H9 (cell line): ENCODE results near the gene NCS1. TPM values are rescaled to one million over a fixed set of nuclear protein-coding genes. Genes with fewer than 3 reads are reported as not detected.

ENCODE experiments used
- DNase-seq: peaks from one replicate; pipeline ENCODE4 v3.0.0-alpha.2; 2017
- H2AFZ ChIP-seq: one replicate; pipeline ENCODE4 v1.6.1; 2013; ENCODE audit warnings: mild to moderate bottlenecking, low read length, control low read depth, moderate library complexity
- H2AK5ac ChIP-seq: 2 replicates; pipeline ENCODE4 v1.6.1; 2013; ENCODE audit warnings: low read length, control low read depth, mixed read lengths; ENCODE audit not compliant: insufficient read length
- H2BK120ac ChIP-seq: one replicate; pipeline ENCODE4 v1.6.1; 2013; ENCODE audit warnings: low read depth, mild to moderate bottlenecking, low read length, control low read depth, inconsistent platforms; ENCODE audit not compliant: poor library complexity, severe bottlenecking
- H2BK12ac ChIP-seq: 2 replicates; pipeline ENCODE4 v1.6.1; 2013; ENCODE audit warnings: low read length, control low read depth, mixed read lengths, low read depth; ENCODE audit not compliant: insufficient read length
- H2BK15ac ChIP-seq: 2 replicates; pipeline ENCODE4 v1.6.1; 2013; ENCODE audit warnings: low read depth, low read length, control low read depth
- H2BK20ac ChIP-seq: one replicate; pipeline ENCODE4 v1.6.1; 2013; ENCODE audit warnings: low read depth, mild to moderate bottlenecking, low read length, control low read depth, inconsistent platforms; ENCODE audit not compliant: poor library complexity, severe bottlenecking
- H2BK5ac ChIP-seq: 2 replicates; pipeline ENCODE4 v1.6.1; 2013; ENCODE audit warnings: low read length, control low read depth, mixed read lengths; ENCODE audit not compliant: insufficient read length
- H3K14ac ChIP-seq: 2 replicates; pipeline ENCODE4 v1.6.1; 2013; ENCODE audit warnings: low read length, control low read depth; ENCODE audit not compliant: insufficient read depth
- H3K18ac ChIP-seq: 2 replicates; pipeline ENCODE4 v1.6.1; 2013; ENCODE audit warnings: low read depth, mild to moderate bottlenecking, mixed read lengths, low read length, control low read depth; ENCODE audit not compliant: insufficient read length
- H3K23ac ChIP-seq: 2 replicates; pipeline ENCODE4 v1.6.1; 2013; ENCODE audit warnings: low read length, control low read depth, mixed read lengths, low read depth; ENCODE audit not compliant: insufficient read length
- H3K23me2 ChIP-seq: 2 replicates; pipeline ENCODE4 v1.6.1; 2013; ENCODE audit warnings: low read depth, mild to moderate bottlenecking, mixed read lengths, low read length, control low read depth; ENCODE audit not compliant: insufficient read length, poor library complexity, severe bottlenecking
- H3K27ac ChIP-seq: 2 replicates; pipeline ENCODE4 v1.5.1; 2013; ENCODE audit warnings: low read length, control low read depth, mixed read lengths, low read depth; ENCODE audit not compliant: insufficient read length
- H3K27me3 ChIP-seq: 2 replicates; pipeline ENCODE4 v1.6.1; 2013; ENCODE audit warnings: low read length, control low read depth, inconsistent platforms; ENCODE audit not compliant: insufficient read depth
- H3K4ac ChIP-seq: 2 replicates; pipeline ENCODE4 v1.6.1; 2013; ENCODE audit warnings: low read depth, mild to moderate bottlenecking, control low read depth, inconsistent platforms, low read length, moderate library complexity
- H3K4me1 ChIP-seq: 2 replicates; pipeline ENCODE4 v1.6.1; 2013; ENCODE audit warnings: low read length, control low read depth, inconsistent platforms; ENCODE audit not compliant: insufficient read depth
- H3K4me2 ChIP-seq: 2 replicates; pipeline ENCODE4 v1.6.1; 2013; ENCODE audit warnings: low read length, control low read depth, mixed read lengths; ENCODE audit not compliant: insufficient read length, insufficient read depth
- H3K56ac ChIP-seq: 2 replicates; pipeline ENCODE4 v1.6.1; 2013; ENCODE audit warnings: low read depth, mild to moderate bottlenecking, mixed read lengths, low read length, control low read depth; ENCODE audit not compliant: insufficient read length
- H3K79me1 ChIP-seq: 2 replicates; pipeline ENCODE4 v1.6.1; 2013; ENCODE audit warnings: low read depth, mild to moderate bottlenecking, moderate library complexity, low read length, control low read depth, inconsistent platforms; ENCODE audit not compliant: insufficient read depth, poor library complexity, severe bottlenecking
- H3K79me2 ChIP-seq: 2 replicates; pipeline ENCODE4 v1.6.1; 2013; ENCODE audit warnings: low read length, control low read depth, inconsistent platforms; ENCODE audit not compliant: insufficient read depth
- H3K9ac ChIP-seq: 2 replicates; pipeline ENCODE4 v1.6.1; 2013; ENCODE audit warnings: low read length, control low read depth, mixed read lengths; ENCODE audit not compliant: insufficient read length; ENCODE audit errors: extremely low read depth
- H3K9me3 ChIP-seq: one replicate; pipeline ENCODE4 v1.6.1; 2013; ENCODE audit warnings: low read depth, low read length, inconsistent platforms; ENCODE audit not compliant: control insufficient read depth
- H3T11ph ChIP-seq: one replicate; pipeline ENCODE4 v1.6.1; 2013; ENCODE audit warnings: mild to moderate bottlenecking, low read length, control low read depth, inconsistent platforms
- H4K20me1 ChIP-seq: one replicate; pipeline ENCODE4 v1.6.1; 2013; ENCODE audit not compliant: control insufficient read depth, insufficient read length, insufficient read depth
- H4K5ac ChIP-seq: 2 replicates; pipeline ENCODE4 v1.6.1; 2013; ENCODE audit warnings: low read depth, mild to moderate bottlenecking, mixed read lengths, low read length, control low read depth; ENCODE audit not compliant: insufficient read length
- H4K8ac ChIP-seq: replicated peaks from 2 replicates; pipeline ENCODE4 v1.6.1; 2013; ENCODE audit warnings: low read length, control low read depth, mixed read lengths, low read depth; ENCODE audit not compliant: insufficient read length
- H4K91ac ChIP-seq: 2 replicates; pipeline ENCODE4 v1.6.1; 2013; ENCODE audit warnings: low read depth, mild to moderate bottlenecking, moderate library complexity, mixed read lengths, low read length, control low read depth; ENCODE audit not compliant: insufficient read length
- H3K27ac Mint-ChIP-seq, 3 experiments: 2 replicates in 2 of 3; 3 replicates in 1 of 3; pipeline ENCODE4 v1.8.0; 2020 to 2021; ENCODE audit warnings: mixed read lengths in 3 of 3, mild to moderate bottlenecking in 1 of 3, moderate library complexity in 1 of 3
- H3K27me3 Mint-ChIP-seq: 2 replicates; pipeline ENCODE4 v1.8.0; 2021; ENCODE audit warnings: low read depth, mild to moderate bottlenecking, moderate library complexity, mixed read lengths
- H3K36me3 Mint-ChIP-seq, 3 experiments: 2 replicates in 2 of 3; 3 replicates in 1 of 3; pipeline ENCODE4 v1.8.0; 2020 to 2021; ENCODE audit warnings: low read depth in 3 of 3, mixed read lengths in 3 of 3; ENCODE audit not compliant: insufficient read depth in 1 of 3
- H3K4me1 Mint-ChIP-seq, 2 experiments: 2 replicates each; pipeline ENCODE4 v1.8.0; 2020; ENCODE audit warnings: mixed read lengths in 2 of 2
- H3K4me3 Mint-ChIP-seq, 2 experiments: 2 replicates in 1 of 2; 3 replicates in 1 of 2; pipeline ENCODE4 v1.8.0; 2020 to 2021; ENCODE audit warnings: mild to moderate bottlenecking in 2 of 2, mixed read lengths in 2 of 2, moderate library complexity in 1 of 2
- H3K9me3 Mint-ChIP-seq, 2 experiments: 2 replicates in 1 of 2; 3 replicates in 1 of 2; pipeline ENCODE4 v1.8.0; 2020; ENCODE audit warnings: mild to moderate bottlenecking in 2 of 2, mixed read lengths in 2 of 2, moderate library complexity in 1 of 2
- CTCF ChIP-seq: fragments of 200-600 bp; sonication (generic); conservative IDR thresholded peaks from 3 replicates; pipeline ENCODE4 v1.8.0; 2021; ENCODE audit warnings: antibody characterized with exemption, mild to moderate bottlenecking
- WGBS: extraction: QIAGEN DNeasy Blood & Tissue Kit; methylation state at CpG from one replicate; pipeline ENCODE4 v1.1.7; 2013; ENCODE audit warnings: missing lambda C conversion rate, low lambda C conversion rate, mixed read lengths; ENCODE audit not compliant: insufficient read length; ENCODE audit errors: extremely low coverage; 5-methylcytosine and 5-hydroxymethylcytosine counted together
- total RNA-seq: library from RNA; stranded (reverse); gene quantifications from 2 replicates; pipeline ENCODE4 v1.2.1, GENCODE V29; 2021

Gene NCS1
- total RNA-seq, 1 experiment from 2014 or later = 38.1 TPM

- H3K4ac ChIP-seq = no peak overlapping the region
- no peaks in the 10 kb centered on the region for H3K23me2 ChIP-seq
- no peak overlapping the region for H3K14ac ChIP-seq
- no peaks in the 10 kb centered on the region for H4K20me1 ChIP-seq
- H3K56ac ChIP-seq = no peak overlapping the region
- no peak overlapping the region for H3K27ac ChIP-seq
- H3K4me2 ChIP-seq = no peak overlapping the region
- no peak overlapping the region for H2BK12ac ChIP-seq
- no peaks in the 10 kb centered on the region for H3K79me1 ChIP-seq
- no peak overlapping the region for H2BK5ac ChIP-seq
- H2AFZ ChIP-seq = no peak overlapping the region
- no peak overlapping the region for H3K18ac ChIP-seq
- H2BK120ac ChIP-seq = no peak overlapping the region
- no peak overlapping the region for H3T11ph ChIP-seq
- WGBS = no CpG with 5 or more reads among the region's 14 CpGs
- H2AK5ac ChIP-seq = no peak overlapping the region
- no peak for TF ChIP-seq CTCF
- Mint-ChIP-seq H3K4me3 (no peak overlapping the region), H3K27me3 (no peaks in the 10 kb centered on the region; the same call in 1 of the 2 replicates), H3K27ac (peak overlapping the region in 2 of 3 experiments; percentile 76 to 77; a peak in 2 of 7 replicates), H3K36me3 (no peaks in the 10 kb centered on the region), H3K9me3 (no peaks in the 10 kb centered on the region), H3K4me1 (peaks cover 11 to 17% of the 10 kb centered on the region in 2 experiments)
- H4K5ac ChIP-seq = no peak overlapping the region
- H3K79me2 ChIP-seq = no peaks in the 10 kb centered on the region
- H3K9ac ChIP-seq = no peak overlapping the region
- H3K23ac ChIP-seq = no peak overlapping the region
- H4K8ac ChIP-seq = no peak overlapping the region
- H3K27me3 ChIP-seq = no peaks in the 10 kb centered on the region
- peaks cover 2% of the 10 kb centered on the region; the same call in 1 of the 2 replicates for H3K4me1 ChIP-seq
- no peaks in the 10 kb centered on the region for H3K9me3 ChIP-seq
- no peak overlapping the region for H2BK20ac ChIP-seq
- no peak for DNase-seq
- no peak overlapping the region for H4K91ac ChIP-seq
- no peak overlapping the region for H2BK15ac ChIP-seq
Observed at GRCh38 chr9:130150779-130151382, 21.3 kb upstream of the NCS1 start.
